Activated CD4-positive, alpha-beta T cell treated with anti-CD3 and anti-CD28 coated beads, Interleukin-2, amount 10 ng/mL, durations not matched to agents 7 days and 5 days (primary cell): ENCODE data around the gene CFAP68. TPM values are rescaled to one million over a fixed set of nuclear protein-coding genes. Genes with fewer than 3 reads are reported as not detected.

Experiments used
- CTCF ChIA-PET: fragments of 350-600 bp; sonication (Branson Sonifier 250); formaldehyde crosslinking; loops from one replicate; lab custom pipeline; 2021; ENCODE audit warnings: antibody characterized with exemption; lab: Charles Lee
- POLR2A ChIA-PET: fragments of 350-600 bp; sonication (Branson Sonifier 250); formaldehyde crosslinking; loops from one replicate; lab custom pipeline; 2021; ENCODE audit warnings: antibody characterized with exemption; lab: Charles Lee
- DNase-seq: peaks from one replicate; pipeline ENCODE4 v3.0.0-alpha.2; 2020
- H3K27ac Mint-ChIP-seq: one replicate; pipeline ENCODE4 v1.8.0; 2021; ENCODE audit warnings: mild to moderate bottlenecking, moderate library complexity, mixed read lengths
- H3K27me3 Mint-ChIP-seq: one replicate; pipeline ENCODE4 v1.8.0; 2021; ENCODE audit warnings: mixed read lengths
- H3K36me3 Mint-ChIP-seq: one replicate; pipeline ENCODE4 v1.8.0; 2021; ENCODE audit warnings: low read depth, mixed read lengths
- H3K4me1 Mint-ChIP-seq: one replicate; pipeline ENCODE4 v1.8.0; 2021; ENCODE audit warnings: mixed read lengths
- H3K4me3 Mint-ChIP-seq: one replicate; pipeline ENCODE4 v1.8.0; 2021; ENCODE audit warnings: mild to moderate bottlenecking, moderate library complexity, mixed read lengths
- H3K9me3 Mint-ChIP-seq: one replicate; pipeline ENCODE4 v1.8.0; 2021; ENCODE audit warnings: mixed read lengths
- total RNA-seq, 2 experiments: library from RNA; stranded (reverse); gene quantifications; one replicate each; pipeline ENCODE4 v1.2.3, GENCODE V29; 2021

The CFAP68 gene
- 10 to 100 TPM; 18.3 to 26.5 TPM for total RNA-seq

- Mint-ChIP-seq H3K9me3 (no peaks in the 10 kb centered on the region), H3K36me3 (peaks cover 8% of the 10 kb centered on the region), H3K27ac (peak within 1 kb of the TSS; percentile 99), H3K4me1 (peaks cover 17% of the 10 kb centered on the region), H3K4me3 (peak within 1 kb of the TSS; percentile 86), H3K27me3 (no peaks in the 10 kb centered on the region)
- POLR2A ChIA-PET: no interaction called here
- DNase-seq: peak; percentile 97
- CTCF ChIA-PET: interaction anchor here (1.0 to 3.6 kb wide), 4 partner anchors 8 to 23 kb away, joined by 3 to 15 read pairs (median 4); partner anchors contain the start of gene ALG9
Observed at GRCh38 chr11:111878849-111879636, at the start of gene CFAP68, which contains the start of gene FDXACB1. TSS of gene CFAP68 (plus strand) at chr11:111879541. CDS start at chr11:111879561, 20 bp downstream. TSS of gene FDXACB1 (minus strand) at chr11:111879165. CDS start at chr11:111879132, 33 bp downstream.

GRCh38 chr11:111833524-111833923 is 45.8 kb upstream of the CFAP68 start:
- DNase-seq: no peak
- POLR2A ChIA-PET: interaction anchor here (0.6 kb wide), 1 partner anchor 17 kb away, joined by 3 read pairs; no protein-coding TSS in a partner anchor
- H3K9me3 Mint-ChIP-seq: no peaks in the 10 kb centered on the region
- CTCF ChIA-PET: interaction anchor here (1.0 to 2.7 kb wide), 2 partner anchors 9 to 229 kb away, joined by 3 to 10 read pairs; no protein-coding TSS in a partner anchor
- H3K27me3 Mint-ChIP-seq: no peaks in the 10 kb centered on the region
- no peak overlapping the region for H3K4me3 Mint-ChIP-seq
- peaks cover 17% of the 10 kb centered on the region for H3K4me1 Mint-ChIP-seq
- peaks cover 19% of the 10 kb centered on the region for H3K36me3 Mint-ChIP-seq
- H3K27ac Mint-ChIP-seq: no peak overlapping the region

- POLR2A ChIA-PET: no interaction called here
- Mint-ChIP-seq H3K36me3 (peaks cover 19% of the 10 kb centered on the region), H3K9me3 (no peaks in the 10 kb centered on the region), H3K4me1 (peaks cover 13% of the 10 kb centered on the region), H3K4me3 (no peak overlapping the region), H3K27ac (no peak overlapping the region), H3K27me3 (no peaks in the 10 kb centered on the region)
- CTCF ChIA-PET: interaction anchor here (0.7 to 2.7 kb wide), 3 partner anchors 8 to 283 kb away, joined by 3 to 10 read pairs (median 3); no protein-coding TSS in a partner anchor
- no peak for DNase-seq
Observed at GRCh38 chr11:111834432-111835163, 44.7 kb upstream of the CFAP68 start.

- ChIA-PET CTCF (interaction anchor here (0.9 to 2.7 kb wide), 2 partner anchors 7 to 12 kb away, joined by 3 to 10 read pairs; no protein-coding TSS in a partner anchor), POLR2A (no interaction called here)
- no peak overlapping the region for H3K4me3 Mint-ChIP-seq
- H3K27ac Mint-ChIP-seq: no peak overlapping the region
- H3K9me3 Mint-ChIP-seq: no peaks in the 10 kb centered on the region
- DNase-seq: no peak
- H3K36me3 Mint-ChIP-seq: peaks cover 17% of the 10 kb centered on the region
- peaks cover 10% of the 10 kb centered on the region for H3K4me1 Mint-ChIP-seq
- no peaks in the 10 kb centered on the region for H3K27me3 Mint-ChIP-seq
Observed at GRCh38 chr11:111835665-111836064, 43.7 kb upstream of the CFAP68 start.

- DNase-seq: no peak
- Mint-ChIP-seq H3K27me3 (no peaks in the 10 kb centered on the region), H3K9me3 (no peaks in the 10 kb centered on the region), H3K27ac (no peak overlapping the region), H3K36me3 (peaks cover 19% of the 10 kb centered on the region), H3K4me3 (no peak overlapping the region), H3K4me1 (peaks cover 12% of the 10 kb centered on the region)
- ChIA-PET CTCF (no interaction called here), POLR2A (no interaction called here)
Observed at GRCh38 chr11:111836162-111836561, 43.2 kb upstream of the CFAP68 start.

- POLR2A ChIA-PET: no interaction called here
- H3K27ac Mint-ChIP-seq: peak overlapping the region; percentile 61
- peaks cover 20% of the 10 kb centered on the region for H3K36me3 Mint-ChIP-seq
- no peaks in the 10 kb centered on the region for H3K9me3 Mint-ChIP-seq
- H3K4me1 Mint-ChIP-seq: peaks cover 15% of the 10 kb centered on the region
- DNase-seq: no peak
- no peaks in the 10 kb centered on the region for H3K27me3 Mint-ChIP-seq
- no peak overlapping the region for H3K4me3 Mint-ChIP-seq
- CTCF ChIA-PET: no interaction called here
Observed at GRCh38 chr11:111836721-111837120, 42.6 kb upstream of the CFAP68 start.

- Mint-ChIP-seq H3K36me3 (peaks cover 20% of the 10 kb centered on the region), H3K9me3 (no peaks in the 10 kb centered on the region), H3K4me1 (peaks cover 15% of the 10 kb centered on the region), H3K27me3 (no peaks in the 10 kb centered on the region), H3K27ac (peak overlapping the region; percentile 61), H3K4me3 (no peak overlapping the region)
- ChIA-PET POLR2A (no interaction called here), CTCF (no interaction called here)
- DNase-seq: no peak
Observed at GRCh38 chr11:111837366-111837891, 41.9 kb upstream of the CFAP68 start.

- Mint-ChIP-seq H3K27me3 (no peaks in the 10 kb centered on the region), H3K4me3 (no peak overlapping the region), H3K27ac (no peak overlapping the region), H3K9me3 (no peaks in the 10 kb centered on the region), H3K36me3 (peaks cover 20% of the 10 kb centered on the region), H3K4me1 (peaks cover 15% of the 10 kb centered on the region)
- ChIA-PET POLR2A (no interaction called here), CTCF (no interaction called here)
- DNase-seq: no peak
Observed at GRCh38 chr11:111838054-111838453, 41.3 kb upstream of the CFAP68 start.

- Mint-ChIP-seq H3K36me3 (peaks cover 20% of the 10 kb centered on the region), H3K27me3 (no peaks in the 10 kb centered on the region), H3K4me3 (no peak overlapping the region), H3K4me1 (peaks cover 15% of the 10 kb centered on the region), H3K27ac (no peak overlapping the region), H3K9me3 (no peaks in the 10 kb centered on the region)
- ChIA-PET CTCF (no interaction called here), POLR2A (no interaction called here)
- DNase-seq: no peak
Observed at GRCh38 chr11:111840143-111840542, 39.2 kb upstream of the CFAP68 start.

- no peak overlapping the region for H3K4me3 Mint-ChIP-seq
- H3K9me3 Mint-ChIP-seq: no peaks in the 10 kb centered on the region
- H3K36me3 Mint-ChIP-seq: peaks cover 12% of the 10 kb centered on the region
- no peak overlapping the region for H3K27ac Mint-ChIP-seq
- no peaks in the 10 kb centered on the region for H3K27me3 Mint-ChIP-seq
- peaks cover 11% of the 10 kb centered on the region for H3K4me1 Mint-ChIP-seq
- POLR2A ChIA-PET: interaction anchor here (0.6 kb wide), 1 partner anchor 72 kb away, joined by 3 read pairs; no protein-coding TSS in a partner anchor
- peak; percentile 88 for DNase-seq
- CTCF ChIA-PET: interaction anchor here (0.6 to 2.9 kb wide), 7 partner anchors 7 to 74 kb away, joined by 3 to 10 read pairs (median 4); partner anchors contain the start of gene ALG9
Observed at GRCh38 chr11:111841370-111842053, 37.8 kb upstream of the CFAP68 start.

GRCh38 chr11:111843661-111844060 is 35.7 kb upstream of the CFAP68 start:
- Mint-ChIP-seq H3K36me3 (peaks cover 9% of the 10 kb centered on the region), H3K27ac (no peak overlapping the region), H3K4me1 (peaks cover 4% of the 10 kb centered on the region), H3K27me3 (no peaks in the 10 kb centered on the region), H3K4me3 (no peak overlapping the region), H3K9me3 (no peaks in the 10 kb centered on the region)
- DNase-seq: no peak
- ChIA-PET CTCF (interaction anchor here (2.9 kb wide), 1 partner anchor 10 kb away, joined by 10 read pairs; no protein-coding TSS in a partner anchor), POLR2A (no interaction called here)
